T-helper 2 cell (primary cell): ENCODE data around the gene DMC1.
"Not testable (repeated sequence)": the region's sequence is repeated elsewhere in the genome, so short reads cannot be mapped to it uniquely, and the experiment has no call there.

Experiments used
- DNase-seq, 5 experiments: peaks; one replicate each; pipeline versions ENCODE4 v3.0.0 to v3.0.0-alpha.2; 2012 to 2022
- total RNA-seq, 2 donors: gene quantifications; one replicate each; lab custom pipeline; 2026; lab: John Stamatoyannopoulos, UW

Gene DMC1, protein sequence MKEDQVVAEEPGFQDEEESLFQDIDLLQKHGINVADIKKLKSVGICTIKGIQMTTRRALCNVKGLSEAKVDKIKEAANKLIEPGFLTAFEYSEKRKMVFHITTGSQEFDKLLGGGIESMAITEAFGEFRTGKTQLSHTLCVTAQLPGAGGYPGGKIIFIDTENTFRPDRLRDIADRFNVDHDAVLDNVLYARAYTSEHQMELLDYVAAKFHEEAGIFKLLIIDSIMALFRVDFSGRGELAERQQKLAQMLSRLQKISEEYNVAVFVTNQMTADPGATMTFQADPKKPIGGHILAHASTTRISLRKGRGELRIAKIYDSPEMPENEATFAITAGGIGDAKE
- total RNA-seq: 0 to 0.88 reads per million in 2 donors

- peak; percentile 81 to 99 (median 97) for DNase-seq
These were observed at the start of gene DMC1 for GRCh38 chr22:38569972-38570778. DMC1 (minus strand) TSS chr22:38570183; CDS start chr22:38568256, 1,927 bp downstream.

DNA sequence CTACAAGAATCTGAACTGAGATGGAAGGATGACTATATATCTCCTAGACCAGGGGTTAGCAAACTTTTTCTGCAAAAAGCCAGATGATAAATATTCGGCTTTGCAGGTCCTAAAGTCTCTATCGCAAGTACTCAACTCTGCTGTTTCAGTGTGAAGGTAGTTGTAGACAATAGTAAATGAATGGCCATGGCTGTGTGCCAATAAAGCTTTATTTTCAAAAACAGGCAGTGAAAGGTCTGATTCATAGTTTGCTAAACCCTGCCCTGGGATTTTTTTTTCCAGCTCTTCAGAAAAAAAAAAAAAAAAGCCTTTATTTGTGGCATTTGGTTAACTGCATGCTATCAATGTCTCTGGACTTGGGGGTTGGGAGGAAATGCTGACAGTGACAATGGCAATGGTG lies 48.7 kb upstream of the DMC1 start:
- DNase-seq: no peak

DNA sequence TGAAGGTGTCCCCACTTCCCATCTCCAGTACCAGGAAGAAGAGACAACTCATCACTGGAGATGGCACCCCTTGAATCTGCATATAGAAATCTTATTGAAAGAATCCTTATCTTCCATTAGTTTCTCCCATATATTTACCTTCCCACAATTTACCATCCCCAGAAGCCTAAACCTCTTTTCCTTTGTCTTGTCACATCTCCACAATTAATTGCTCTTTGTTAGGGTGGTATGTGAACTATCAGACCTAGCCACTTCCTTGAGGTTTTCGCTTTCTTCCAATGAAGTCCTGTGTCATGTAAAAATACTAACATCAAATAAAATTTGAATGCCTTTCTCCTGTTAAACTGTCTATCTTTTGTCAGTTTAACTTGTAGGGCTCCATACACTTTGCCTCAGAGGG lies 48.3 kb upstream of the DMC1 start:
- DNase-seq: no peak

- DNase-seq: not testable (repeated sequence)
These were observed 45.1 kb upstream of the DMC1 start for GRCh38 chr22:38615064-38615405.

DNA sequence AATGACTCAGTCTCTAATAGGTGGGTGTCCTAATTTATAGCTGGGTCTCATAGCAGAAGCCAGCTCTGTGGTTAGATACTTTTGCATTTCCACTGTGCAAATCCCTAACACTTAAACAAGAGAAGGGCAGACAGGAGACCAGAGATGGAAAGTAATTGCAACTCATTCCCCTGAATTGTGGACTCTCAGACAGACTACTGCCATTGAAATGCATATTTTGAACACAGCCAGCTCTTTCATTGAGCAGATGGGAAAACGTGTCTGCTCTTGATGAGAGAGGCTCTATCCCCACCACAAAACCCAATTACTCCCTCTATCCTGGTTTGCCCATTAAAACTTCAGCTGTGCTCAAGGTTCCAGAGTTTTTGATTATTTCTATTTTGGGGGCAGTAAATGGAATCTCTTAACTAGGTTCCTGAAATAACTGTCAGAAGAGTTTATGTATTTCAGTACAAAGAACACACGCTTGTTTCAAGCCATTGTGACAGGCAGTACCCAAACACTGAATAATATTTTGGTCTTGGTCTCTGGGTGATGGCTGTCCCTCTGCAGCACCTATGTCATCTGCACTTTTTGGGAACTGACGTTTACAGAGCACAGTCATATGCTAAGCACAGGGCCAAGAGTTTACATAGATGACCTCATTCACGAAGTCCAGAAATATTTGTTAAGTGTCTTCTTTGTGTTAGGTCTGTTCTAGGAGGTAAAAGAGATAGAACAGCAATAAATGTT lies 44.5 kb upstream of the DMC1 start:
- no peak for DNase-seq

- peak in 1 of 5 experiments; percentile 52 for DNase-seq
These were observed 43.6 kb upstream of the DMC1 start for GRCh38 chr22:38613588-38613987.

- DNase-seq: no peak
These were observed 42.4 kb upstream of the DMC1 start for GRCh38 chr22:38612217-38613006.

GRCh38 chr22:38611559-38611958 lies 41.6 kb upstream of the DMC1 start:
- DNase-seq: no peak

GRCh38 chr22:38610234-38610633 lies 40.3 kb upstream of the DMC1 start:
- DNase-seq: no peak

- no peak for DNase-seq
These were observed 39.2 kb upstream of the DMC1 start for GRCh38 chr22:38608992-38609750.

DNA sequence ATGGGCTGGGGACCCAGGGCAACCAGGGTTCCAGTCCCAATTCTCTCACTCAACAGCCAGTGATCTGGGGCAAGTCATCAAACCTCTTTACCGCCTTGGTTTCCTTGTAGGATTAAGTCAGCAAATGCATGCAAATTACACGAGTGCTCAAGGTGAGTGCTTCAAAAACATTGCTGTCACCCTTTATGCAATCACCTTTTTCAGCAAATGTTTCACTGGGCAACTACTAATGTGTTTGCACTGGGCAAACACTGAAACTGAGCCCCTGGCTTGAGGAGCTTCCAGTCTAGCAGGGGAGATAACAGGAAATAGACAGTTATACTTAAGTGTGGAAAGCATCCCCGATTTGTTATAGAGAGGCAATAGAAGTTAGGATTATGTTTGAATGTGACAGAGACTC lies 37.7 kb upstream of the DMC1 start:
- DNase-seq: no peak

DNA sequence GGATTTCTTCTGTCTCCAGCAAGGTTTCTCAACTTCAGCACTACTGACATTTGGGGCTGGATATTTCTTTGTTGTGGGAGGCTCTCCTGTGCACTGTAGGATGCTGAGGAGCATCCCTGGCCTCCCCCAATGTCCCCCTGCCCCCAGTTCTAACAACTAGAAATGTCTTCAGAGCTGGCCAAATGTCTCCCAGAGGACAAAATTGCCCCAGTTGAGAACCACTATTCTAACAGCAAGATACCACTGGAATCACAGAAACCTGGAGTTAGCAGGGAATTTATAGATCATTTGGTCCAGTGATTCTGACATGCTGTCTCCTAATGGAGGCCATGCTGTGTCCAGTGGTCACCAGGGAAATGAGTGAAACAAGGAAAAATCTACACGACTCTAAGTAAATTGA lies 32.2 kb upstream of the DMC1 start:
- no peak for DNase-seq

DNA sequence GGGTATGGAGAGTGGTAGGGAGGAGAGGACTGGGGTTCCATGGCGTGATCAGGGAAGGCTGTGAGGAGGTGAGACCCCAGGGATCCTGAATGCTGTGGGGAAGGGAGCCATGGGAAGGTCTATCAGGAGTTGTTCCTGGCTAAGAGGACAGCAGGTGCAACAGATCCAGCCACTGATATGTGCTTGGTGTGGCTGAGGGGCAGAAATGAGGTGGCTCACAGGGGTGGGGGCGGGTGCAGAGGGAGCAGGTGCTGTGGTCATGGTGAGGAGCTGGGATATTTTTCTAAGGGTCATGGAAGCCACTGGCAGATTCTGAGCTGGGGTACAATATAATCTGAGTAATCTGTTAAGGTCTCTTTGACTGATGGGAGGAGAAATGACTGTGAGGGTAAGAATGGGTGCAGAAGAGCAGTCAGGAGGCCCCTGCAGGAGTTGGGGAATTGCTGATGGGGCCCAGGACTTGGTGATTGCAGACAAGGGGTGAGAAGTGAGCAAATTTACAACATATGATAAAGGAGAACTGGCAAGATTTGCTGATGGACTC lies 31.3 kb upstream of the DMC1 start:
- DNase-seq: no peak

DNA sequence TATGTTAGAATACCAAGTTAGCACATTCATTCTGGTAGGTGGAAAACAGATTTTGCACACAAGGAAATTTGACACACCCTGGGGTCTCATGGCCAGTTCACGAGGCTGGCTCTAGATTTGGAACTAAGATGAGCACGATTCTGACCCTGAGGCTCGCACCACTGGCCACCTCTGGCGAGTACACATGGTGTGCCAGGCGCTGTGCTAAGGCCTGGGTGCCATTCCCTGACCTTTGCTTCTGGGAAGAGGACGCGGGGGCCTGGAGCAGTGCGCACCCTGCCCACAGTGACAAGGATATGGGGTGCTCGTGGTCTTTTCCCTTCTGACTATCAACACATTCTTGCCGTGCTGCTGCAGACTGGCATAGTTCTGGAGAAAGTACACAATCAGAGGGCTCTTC lies 29.5 kb upstream of the DMC1 start:
- no peak for DNase-seq

DNA sequence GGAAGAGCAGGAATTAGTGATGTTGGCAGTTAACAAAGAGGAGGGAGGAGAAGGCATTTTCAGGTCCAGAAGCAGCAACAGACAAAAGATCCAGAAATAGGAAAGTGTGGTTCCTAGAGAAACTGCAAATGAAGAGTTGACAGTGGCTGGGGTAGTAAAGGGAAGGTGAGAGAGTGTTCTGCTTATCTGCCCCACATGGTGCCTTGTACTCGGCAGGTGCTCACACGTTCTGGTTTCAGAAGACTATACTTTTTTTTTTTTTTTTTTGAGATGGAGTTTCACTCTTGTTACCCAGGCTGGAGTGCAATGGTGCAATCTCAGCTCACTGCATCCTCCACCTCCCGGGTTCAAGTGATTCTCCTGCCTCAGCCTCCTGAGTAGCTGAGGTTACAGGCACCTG lies 12.9 kb upstream of the DMC1 start:
- DNase-seq: not testable (repeated sequence)

GRCh38 chr22:38578505-38578904 lies 8.5 kb upstream of the DMC1 start:
- DNase-seq: no peak

GRCh38 chr22:38572065-38572464 lies 2.1 kb upstream of the DMC1 start:
- peak in 1 of 5 experiments; percentile 49 for DNase-seq

- DNase-seq: peak in 3 of 5 experiments; percentile 18 to 63 (median 19)
These were observed 889 bp upstream of the DMC1 start for GRCh38 chr22:38570779-38571364.

DNA sequence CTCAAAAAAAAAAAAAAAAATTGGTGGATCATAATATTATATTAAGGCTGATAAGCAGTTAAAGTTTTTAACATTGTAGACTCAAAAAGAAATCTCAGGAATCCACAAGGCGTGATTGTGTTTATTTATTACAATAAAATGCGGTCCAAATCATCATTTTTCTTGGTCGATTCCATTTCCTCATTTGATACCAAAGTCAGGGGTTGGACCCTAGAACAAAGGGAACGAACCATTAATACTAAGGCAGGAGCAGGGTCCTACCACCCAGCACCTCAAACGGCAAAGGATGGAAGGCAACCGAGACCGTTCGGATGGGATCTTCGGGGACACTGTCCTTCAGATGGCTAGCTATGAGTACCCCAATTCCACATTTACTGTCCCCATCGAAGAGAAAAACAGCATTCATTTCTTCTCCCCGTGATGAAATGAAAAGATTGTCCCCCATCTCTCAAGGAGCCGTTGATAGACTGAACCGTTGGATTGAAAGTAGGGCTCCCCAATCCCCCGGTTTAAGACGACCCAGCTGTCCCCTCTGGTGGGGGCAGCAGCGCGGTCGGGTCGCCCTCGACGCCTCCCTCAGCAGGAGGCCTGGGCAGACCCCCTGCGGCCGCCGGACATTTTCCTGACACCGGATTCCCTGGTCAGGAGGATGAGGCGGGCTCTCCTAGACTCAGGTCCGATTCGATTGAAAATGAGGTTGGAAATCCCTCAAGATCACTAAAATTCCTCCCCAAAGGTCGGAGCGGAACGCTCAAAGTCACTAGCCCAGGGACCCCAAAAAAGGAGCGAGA lies 607 bp downstream of the DMC1 start:
- peak in 1 of 5 experiments; percentile 33 for DNase-seq
